HCT116 (cell line): ENCODE results near the gene COMTD1. TPM values are rescaled to one million over a fixed set of nuclear protein-coding genes. Genes with fewer than 3 reads are reported as not detected.

ENCODE experiments used
- ATAC-seq: fragments of 200-7000 bp; cut with Tn5 transposase; 2 replicates; pipeline ENCODE4 v1.9.1; 2020; ENCODE audit warnings: mild to moderate bottlenecking, moderate library complexity
- BruUV-seq: library from RNA; stranded (reverse); fragments of 400-500 nt; replicated peaks from 2 replicates; lab custom pipeline; 2021; lab: Mats Ljungman, UMichigan
- CTCF ChIA-PET: fragments of 300-600 bp; sonication (Branson Sonifier 250); formaldehyde crosslinking; loops from one replicate; lab custom pipeline; 2021; ENCODE audit warnings: antibody characterized with exemption; lab: Charles Lee
- POLR2A ChIA-PET: fragments of 300-600, 350-600 bp; sonication (Branson Sonifier 250); formaldehyde crosslinking; loops from one replicate; lab custom pipeline; 2021; ENCODE audit warnings: antibody characterized with exemption; lab: Charles Lee
- RAD21 ChIA-PET, 2 experiments: fragments of 300-600 bp; sonication (Branson Sonifier 250); formaldehyde crosslinking; loops; one replicate each; lab custom pipeline; 2023; ENCODE audit warnings: low total read pairs in 2 of 2; ENCODE audit not compliant: uncharacterized antibody in 2 of 2, unreplicated experiment in 2 of 2, low non-redundant PET in 1 of 2; lab: Charles Lee
- DNase-seq: peaks from one replicate; pipeline ENCODE4 v3.0.0-alpha.2; 2010; ENCODE audit warnings: low read depth, low spot score
- H2AFZ ChIP-seq: fragments of 200-600 bp; shearing (Covaris generic), sonication (generic); 2 replicates; pipeline ENCODE4 v1.6.1; 2017; ENCODE audit warnings: low read depth, mixed run types, mixed read lengths, antibody characterized with exemption, low read length; ENCODE audit not compliant: poor library complexity, severe bottlenecking
- H3K27ac ChIP-seq: 2 replicates; pipeline ENCODE4 v1.5.1; 2012; ENCODE audit warnings: low read depth, low read length
- H3K27me3 ChIP-seq: fragments of 200-600 bp; sonication (generic); 2 replicates; pipeline ENCODE4 v1.6.1; 2016; ENCODE audit warnings: mixed run types, low read length, mixed read lengths; ENCODE audit not compliant: insufficient read depth
- H3K36me3 ChIP-seq, 2 experiments: fragments of 200-500 bp in 1 of 2; fragments of 200-600 bp in 1 of 2; sonication (Bioruptor generic) in 1 of 2; sonication (generic) in 1 of 2; 2 replicates each; pipeline versions ENCODE4 v1.5.1 to v1.6.1; 2014 to 2016; ENCODE audit warnings: low read length in 2 of 2, inconsistent platforms in 1 of 2, mixed read lengths in 1 of 2, mixed run types in 1 of 2; ENCODE audit not compliant: insufficient read depth in 2 of 2, control insufficient read depth in 1 of 2
- H3K4me1 ChIP-seq, 2 experiments: fragments of 200-600 bp in 1 of 2; sonication (generic) in 1 of 2; 2 replicates each; pipeline versions ENCODE4 v1.5.1 to v1.6.1; 2012 to 2017; ENCODE audit warnings: low read length in 2 of 2, inconsistent platforms in 1 of 2, mild to moderate bottlenecking in 1 of 2, mixed read lengths in 1 of 2, mixed run types in 1 of 2, moderate library complexity in 1 of 2; ENCODE audit not compliant: insufficient read depth in 2 of 2, control insufficient read depth in 1 of 2
- H3K4me2 ChIP-seq: fragments of 200-600 bp; sonication (generic); 2 replicates; pipeline ENCODE4 v1.6.1; 2017; ENCODE audit warnings: mixed run types, low read length, mixed read lengths
- H3K4me3 ChIP-seq, 2 experiments: fragments of 200-600 bp in 1 of 2; sonication (generic) in 1 of 2; replicated peaks in 1 of 2; 2 replicates each; pipeline ENCODE4 v1.5.1; 2011 to 2016; ENCODE audit warnings: low read length in 2 of 2, control low read depth in 1 of 2, low read depth in 1 of 2, mild to moderate bottlenecking in 1 of 2, mixed read lengths in 1 of 2, mixed run types in 1 of 2
- H3K79me2 ChIP-seq: fragments of 200-600 bp; sonication (generic); 2 replicates; pipeline ENCODE4 v1.6.1; 2017; ENCODE audit warnings: mild to moderate bottlenecking, mixed run types, low read length, moderate library complexity, mixed read lengths; ENCODE audit not compliant: insufficient read depth
- H3K9ac ChIP-seq: fragments of 200-600 bp; sonication (generic); 2 replicates; pipeline ENCODE4 v1.6.1; 2016; ENCODE audit warnings: low read length, mixed read lengths
- H3K9me2 ChIP-seq: fragments of 200-600 bp; sonication (generic), shearing (Covaris generic); 2 replicates; pipeline ENCODE4 v1.6.1; 2017; ENCODE audit warnings: mixed run types, mild to moderate bottlenecking, moderate library complexity; ENCODE audit not compliant: insufficient read depth
- H3K9me3 ChIP-seq, 2 experiments: fragments of 200-500 bp in 1 of 2; fragments of 200-600 bp in 1 of 2; sonication (Bioruptor generic) in 1 of 2; sonication (generic) in 1 of 2; 2 replicates each; pipeline ENCODE4 v1.6.1; 2014 to 2017; ENCODE audit warnings: low read length in 2 of 2, mixed read lengths in 2 of 2, inconsistent platforms in 1 of 2, low read depth in 1 of 2, mild to moderate bottlenecking in 1 of 2, mixed run types in 1 of 2, moderate library complexity in 1 of 2; ENCODE audit not compliant: control insufficient read depth in 1 of 2, insufficient read depth in 1 of 2
- H4K20me1 ChIP-seq: fragments of 200-600 bp; sonication (generic), shearing (Covaris generic); 2 replicates; pipeline ENCODE4 v1.6.1; 2017; ENCODE audit warnings: mixed run types, mild to moderate bottlenecking, moderate library complexity; ENCODE audit not compliant: insufficient read depth
- ATF3 ChIP-seq: IDR thresholded peaks from 2 replicates; pipeline ENCODE4 v1.6.1; 2012
- CBX3 ChIP-seq: IDR thresholded peaks from 2 replicates; pipeline ENCODE4 v1.6.1; 2012; ENCODE audit warnings: low read depth
- CEBPB ChIP-seq: IDR thresholded peaks from 2 replicates; pipeline ENCODE4 v1.6.1; 2012; ENCODE audit warnings: low read depth
- CTCF ChIP-seq, 3 experiments: fragments of 200-600 bp in 1 of 3; sonication (generic) in 1 of 3; IDR thresholded peaks in 2 of 3; conservative IDR thresholded peaks in 1 of 3; 2 replicates each; pipeline ENCODE4 v1.5.1; 2012 to 2017; ENCODE audit warnings: low read depth in 2 of 3, low read length in 2 of 3, antibody characterized with exemption in 1 of 3, borderline replicate concordance in 1 of 3, control low read depth in 1 of 3, mild to moderate bottlenecking in 1 of 3, mixed read lengths in 1 of 3, mixed run types in 1 of 3, moderate library complexity in 1 of 3; ENCODE audit not compliant: insufficient read depth in 1 of 3
- EGR1 ChIP-seq: IDR thresholded peaks from 2 replicates; pipeline ENCODE4 v1.6.1; 2012; ENCODE audit warnings: low read depth
- ELF1 ChIP-seq: IDR thresholded peaks from 2 replicates; pipeline ENCODE4 v1.6.1; 2012; ENCODE audit warnings: low read depth, borderline replicate concordance
- EZH2 ChIP-seq: fragments of 200-600 bp; sonication (generic); IDR thresholded peaks from 2 replicates; pipeline ENCODE4 v1.6.1; 2017; ENCODE audit warnings: antibody characterized with exemption, mixed run types
- FOSL1 ChIP-seq: IDR thresholded peaks from 2 replicates; pipeline ENCODE4 v1.6.1; 2012; ENCODE audit warnings: low read depth
- JUND ChIP-seq: IDR thresholded peaks from 2 replicates; pipeline ENCODE4 v1.6.1; 2012
- POLR2AphosphoS5 ChIP-seq: IDR thresholded peaks from 2 replicates; pipeline ENCODE4 v1.6.1; 2011; ENCODE audit warnings: mild to moderate bottlenecking, low read depth, low read length, moderate library complexity
- RAD21 ChIP-seq: IDR thresholded peaks from 2 replicates; pipeline ENCODE4 v1.6.1; 2012; ENCODE audit warnings: low read depth, mild to moderate bottlenecking
- REST ChIP-seq: IDR thresholded peaks from 2 replicates; pipeline ENCODE4 v1.6.1; 2012; ENCODE audit warnings: low read depth
- SP1 ChIP-seq: IDR thresholded peaks from 2 replicates; pipeline ENCODE4 v1.6.1; 2012; ENCODE audit warnings: low read depth
- TCF7L2 ChIP-seq: IDR thresholded peaks from 2 replicates; pipeline ENCODE4 v1.7.0; 2011; ENCODE audit warnings: borderline replicate concordance, inconsistent platforms; ENCODE audit not compliant: insufficient read depth, insufficient read length; ENCODE audit errors: extremely low read depth
- YY1 ChIP-seq: IDR thresholded peaks from 2 replicates; pipeline ENCODE4 v1.6.1; 2011; ENCODE audit warnings: low read length, low read depth, moderate library complexity, mild to moderate bottlenecking; ENCODE audit not compliant: insufficient replicate concordance; ENCODE audit errors: extremely low read depth
- ZBTB33 ChIP-seq: IDR thresholded peaks from 2 replicates; pipeline ENCODE4 v1.6.1; 2011; ENCODE audit warnings: mild to moderate bottlenecking, low read length, moderate library complexity; ENCODE audit not compliant: insufficient replicate concordance; ENCODE audit errors: extremely low read depth
- ZFX ChIP-seq: fragments of 450-650 bp; IDR thresholded peaks from 2 replicates; pipeline ENCODE4 v1.6.1; 2017
- ZNF274 ChIP-seq: fragments of 200-500 bp; sonication (Bioruptor generic); IDR thresholded peaks from 2 replicates; pipeline ENCODE4 v1.6.1; 2014; ENCODE audit warnings: mild to moderate bottlenecking, low read depth, low read length, inconsistent platforms
- intact Hi-C: fragments of 100-400 bp; cut with micrococcal nuclease; formaldehyde crosslinking; loops from 2 replicates; pipeline ENCODE4 v1.10.0; 2022
- total RNA-seq: library from RNA; stranded (reverse); gene quantifications from one replicate; pipeline ENCODE4 v1.2.1, GENCODE V29; 2021; ENCODE audit not compliant: unreplicated experiment

COMTD1 gene
- total RNA-seq, 1 experiment from 2014 or later = 35.1 TPM

GRCh38 chr10:75195035-75195763 is 40.6 kb downstream of the COMTD1 start:
- H3K4me1 ChIP-seq = peaks cover 2 to 20% of the 10 kb centered on the region in 2 experiments; a peak in 2 of 4 replicates
- H3K79me2 ChIP-seq = no peaks in the 10 kb centered on the region
- no peaks in the 10 kb centered on the region for H3K9me2 ChIP-seq
- CTCF ChIA-PET = no interaction called here
- intact Hi-C loops = no loop called here
- RAD21 ChIA-PET = no interaction called here
- no peaks in the 10 kb centered on the region for H4K20me1 ChIP-seq
- no peaks in the 10 kb centered on the region for H3K36me3 ChIP-seq
- no peak overlapping the region for H3K4me2 ChIP-seq
- POLR2A ChIA-PET = no interaction called here
- no peak overlapping the region for H2AFZ ChIP-seq
- DNase-seq (no peak), ATAC-seq (no peak)
- H3K9me3 ChIP-seq = no peaks in the 10 kb centered on the region
- BruUV-seq = no TSS peak
- no peak overlapping the region for H3K27ac ChIP-seq
- no peak overlapping the region for H3K4me3 ChIP-seq
- no peak overlapping the region for H3K9ac ChIP-seq
- H3K27me3 ChIP-seq = no peaks in the 10 kb centered on the region
- no peak for TF ChIP-seq CTCF (IDR thresholded peaks at IDR 0.05 in 2 of 3, conservative IDR thresholded peaks at IDR 0.05 in 1 of 3; ENCODE audit: borderline replicate concordance in 1 of 3, insufficient read depth in 1 of 3, low read depth in 2 of 3, low read length in 2 of 3)
- TF ChIP-seq JUND = no peak
- TF ChIP-seq CBX3 = no peak
- TF ChIP-seq EGR1 = no peak
- TF ChIP-seq POLR2AphosphoS5 = no peak
- TF ChIP-seq FOSL1 = no peak
- no peak for TF ChIP-seq YY1
- no peak for TF ChIP-seq EZH2
- TF ChIP-seq RAD21 = no peak
- no peak for TF ChIP-seq ELF1
- no peak for TF ChIP-seq TCF7L2
- no peak for TF ChIP-seq REST
- no peak for TF ChIP-seq ZBTB33
- no peak for TF ChIP-seq ATF3
- TF ChIP-seq CEBPB = no peak
- TF ChIP-seq SP1 = no peak
- TF ChIP-seq ZFX = no peak
- no peak for TF ChIP-seq ZNF274
- TF ChIP-seq, all 23 proteins: peak for 0
